Effector memory CD4-positive, alpha-beta T cell (primary cell): Measurements from ENCODE around the gene MLLT1.
"Not testable (repeated sequence)": the region's sequence is repeated elsewhere in the genome, so short reads cannot be mapped to it uniquely, and the experiment has no call there.

Source experiments
- DNase-seq, 3 donors: peaks; one replicate each; pipeline ENCODE4 v3.0.0-alpha.2; 2020
- H3K27ac ChIP-seq: 2 replicates; pipeline ENCODE4 v1.7.0; 2013; ENCODE audit warnings: mild to moderate bottlenecking, low read length, moderate library complexity; ENCODE audit not compliant: insufficient read depth, poor library complexity, severe bottlenecking
- H3K27me3 ChIP-seq: replicated peaks from 2 replicates; pipeline ENCODE4 v1.7.0; 2013; ENCODE audit warnings: mild to moderate bottlenecking, low read length; ENCODE audit not compliant: insufficient read depth, control insufficient read depth, poor library complexity, severe bottlenecking
- H3K36me3 ChIP-seq: 2 replicates; pipeline ENCODE4 v1.7.0; 2013; ENCODE audit warnings: mild to moderate bottlenecking, low read length, moderate library complexity; ENCODE audit not compliant: control insufficient read depth, insufficient read depth
- H3K4me1 ChIP-seq: 2 replicates; pipeline ENCODE4 v1.7.0; 2013; ENCODE audit warnings: low read length, mild to moderate bottlenecking; ENCODE audit not compliant: control insufficient read depth, insufficient read depth, poor library complexity, severe bottlenecking
- H3K4me3 ChIP-seq: 2 replicates; pipeline ENCODE4 v1.7.0; 2013; ENCODE audit warnings: low read length, low read depth, mild to moderate bottlenecking; ENCODE audit not compliant: insufficient read depth, poor library complexity, severe bottlenecking
- H3K9me3 ChIP-seq: 2 replicates; pipeline ENCODE4 v1.7.0; 2013; ENCODE audit warnings: mild to moderate bottlenecking, low read length, moderate library complexity; ENCODE audit not compliant: control insufficient read depth

MLLT1 gene

GRCh38 chr19:6298413-6298812 is 18.6 kb upstream of the MLLT1 start:
- Histone ChIP-seq H3K27me3 (no peaks in the 10 kb centered on the region), H3K4me1 (no peaks in the 10 kb centered on the region), H3K27ac (no peak overlapping the region), H3K36me3 (no peaks in the 10 kb centered on the region), H3K4me3 (no peak overlapping the region), H3K9me3 (no peaks in the 10 kb centered on the region)
- no peak for DNase-seq

GRCh38 chr19:6297202-6297601 is 17.4 kb upstream of the MLLT1 start:
- Histone ChIP-seq H3K27me3 (no peaks in the 10 kb centered on the region), H3K4me1 (no peaks in the 10 kb centered on the region), H3K36me3 (no peaks in the 10 kb centered on the region), H3K4me3 (no peak overlapping the region), H3K9me3 (peaks cover 10% of the 10 kb centered on the region), H3K27ac (no peak overlapping the region)
- no peak for DNase-seq

GRCh38 chr19:6292006-6292405 is 12.2 kb upstream of the MLLT1 start:
- H3K27me3 ChIP-seq: no peaks in the 10 kb centered on the region
- no peak overlapping the region for H3K4me3 ChIP-seq
- peaks cover 42% of the 10 kb centered on the region for H3K9me3 ChIP-seq
- H3K4me1 ChIP-seq: no peaks in the 10 kb centered on the region
- H3K27ac ChIP-seq: no peak overlapping the region
- H3K36me3 ChIP-seq: no peaks in the 10 kb centered on the region
- DNase-seq: no peak

GRCh38 chr19:6288737-6289136 is 9.0 kb upstream of the MLLT1 start:
- Histone ChIP-seq H3K4me1 (no peaks in the 10 kb centered on the region), H3K27ac (no peak overlapping the region), H3K27me3 (no peaks in the 10 kb centered on the region), H3K9me3 (peaks cover 51% of the 10 kb centered on the region), H3K4me3 (no peak overlapping the region), H3K36me3 (no peaks in the 10 kb centered on the region)
- DNase-seq: no peak

- no peak overlapping the region for H3K27ac ChIP-seq
Measured at GRCh38 chr19:6287269-6287885, 7.6 kb upstream of the MLLT1 start.

GRCh38 chr19:6286676-6287075 is 6.9 kb upstream of the MLLT1 start:
- no peaks in the 10 kb centered on the region for H3K27me3 ChIP-seq

More at GRCh38 chr19:6287269-6287885, 7.6 kb upstream of the MLLT1 start:
- no peak overlapping the region for H3K4me3 ChIP-seq
- H3K4me1 ChIP-seq: no peaks in the 10 kb centered on the region
- H3K36me3 ChIP-seq: no peaks in the 10 kb centered on the region
- peaks cover 42% of the 10 kb centered on the region for H3K9me3 ChIP-seq
- H3K27me3 ChIP-seq: no peaks in the 10 kb centered on the region
- no peak for DNase-seq

GRCh38 chr19:6282393-6282792 is 2.6 kb upstream of the MLLT1 start:
- H3K36me3 ChIP-seq, H3K4me1 ChIP-seq, DNase-seq, H3K4me3 ChIP-seq, H3K27me3 ChIP-seq, H3K27ac ChIP-seq: not testable (repeated sequence)
- peaks cover 12% of the 10 kb centered on the region for H3K9me3 ChIP-seq

More at GRCh38 chr19:6286676-6287075, 6.9 kb upstream of the MLLT1 start:
- Histone ChIP-seq H3K4me3 (no peak overlapping the region), H3K9me3 (peaks cover 35% of the 10 kb centered on the region), H3K4me1 (no peaks in the 10 kb centered on the region), H3K36me3 (no peaks in the 10 kb centered on the region), H3K27ac (no peak overlapping the region)
- no peak for DNase-seq

- H3K36me3 ChIP-seq: no peaks in the 10 kb centered on the region
- DNase-seq: no peak
- H3K27me3 ChIP-seq: no peaks in the 10 kb centered on the region
- H3K27ac ChIP-seq: peak overlapping the region; percentile 76
- peaks cover 9% of the 10 kb centered on the region for H3K4me1 ChIP-seq
- no peaks in the 10 kb centered on the region for H3K9me3 ChIP-seq
- H3K4me3 ChIP-seq: peak overlapping the region; percentile 54
Measured at GRCh38 chr19:6279620-6279930, 200 bp downstream of the MLLT1 start.

GRCh38 chr19:6278740-6279619 is 795 bp downstream of the MLLT1 start:
- DNase-seq: no peak
- no peaks in the 10 kb centered on the region for H3K27me3 ChIP-seq
- peak overlapping the region; percentile 54 for H3K4me3 ChIP-seq
- H3K36me3 ChIP-seq: no peaks in the 10 kb centered on the region
- peak overlapping the region; percentile 76 for H3K27ac ChIP-seq
- H3K9me3 ChIP-seq: no peaks in the 10 kb centered on the region
- H3K4me1 ChIP-seq: peaks cover 9% of the 10 kb centered on the region

GRCh38 chr19:6278051-6278450 is 1.7 kb downstream of the MLLT1 start:
- H3K4me1 ChIP-seq: peaks cover 9% of the 10 kb centered on the region
- H3K27ac ChIP-seq: no peak overlapping the region
- H3K36me3 ChIP-seq: no peaks in the 10 kb centered on the region
- DNase-seq: no peak
- no peaks in the 10 kb centered on the region for H3K27me3 ChIP-seq
- H3K4me3 ChIP-seq: no peak overlapping the region
- H3K9me3 ChIP-seq: no peaks in the 10 kb centered on the region
